ENCODE results near the gene MCMBP.
A peak's percentile ranks its signal among the peaks of the same experiment; 100 is the strongest.
"Not testable (repeated sequence)": the region's sequence is repeated elsewhere in the genome, so short reads cannot be mapped to it uniquely, and the experiment has no call there.

MCMBP gene

GRCh38 chr10:119872860-119873681, 428 bp upstream of the MCMBP start:
- peak; percentile 82 for DNase-seq

GRCh38 chr10:119871881-119872609, 598 bp downstream of the MCMBP start:
- peak; percentile 54 for DNase-seq

DNA sequence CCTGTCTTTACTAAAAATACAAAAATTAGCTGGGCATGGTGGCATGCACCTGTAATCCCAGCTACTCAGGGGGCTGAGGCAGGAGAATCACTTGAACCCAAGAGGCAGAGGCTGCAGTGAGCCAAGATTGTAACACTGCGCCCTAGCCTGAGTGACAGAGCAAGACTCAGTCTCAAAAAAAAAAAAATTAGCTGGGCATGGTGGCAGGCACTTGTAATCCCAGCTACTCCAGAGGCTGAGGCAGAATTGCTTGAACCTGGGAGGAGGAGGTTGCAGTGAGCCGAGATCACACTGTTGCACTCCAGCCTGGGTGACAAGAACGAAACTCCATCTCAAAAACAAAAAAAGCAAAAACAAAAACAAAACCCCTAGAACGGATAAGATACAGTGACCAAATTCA, 3.2 kb downstream of the MCMBP start:
- not testable (repeated sequence) for DNase-seq

- no peak for DNase-seq
These were observed 5.3 kb downstream of the MCMBP start for GRCh38 chr10:119867317-119867716.

- DNase-seq: no peak
These were observed 6.9 kb downstream of the MCMBP start for GRCh38 chr10:119865699-119866240.

DNA sequence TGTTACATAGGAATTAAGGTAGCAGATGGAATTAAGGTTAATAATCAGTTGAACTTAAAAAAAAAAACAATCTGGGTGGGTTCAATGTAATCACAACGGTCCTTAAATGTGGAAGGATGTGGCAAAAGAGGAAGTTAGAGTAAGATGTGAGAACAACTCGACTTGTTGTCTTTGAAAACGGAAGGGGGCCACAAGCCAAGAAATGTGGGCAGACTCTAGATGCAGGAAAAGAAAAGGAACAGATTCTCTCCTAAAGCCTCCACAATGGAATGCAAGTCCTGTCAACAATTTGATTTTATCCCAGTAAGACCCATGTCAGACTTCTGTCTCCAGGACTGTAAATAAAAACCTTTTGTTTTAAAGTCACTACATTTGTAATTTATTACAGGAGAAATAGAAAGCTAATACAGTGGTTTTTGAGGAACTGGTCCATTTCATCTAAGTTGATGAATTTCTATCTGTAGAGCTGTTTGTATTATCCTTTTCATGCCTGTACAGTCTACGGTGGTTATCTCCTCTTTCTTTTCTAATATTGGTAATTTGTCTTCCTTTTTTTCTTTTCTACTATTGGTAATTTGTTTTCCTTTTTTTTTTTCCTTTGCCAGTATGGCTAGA, 8.6 kb downstream of the MCMBP start:
- no peak for DNase-seq

DNA sequence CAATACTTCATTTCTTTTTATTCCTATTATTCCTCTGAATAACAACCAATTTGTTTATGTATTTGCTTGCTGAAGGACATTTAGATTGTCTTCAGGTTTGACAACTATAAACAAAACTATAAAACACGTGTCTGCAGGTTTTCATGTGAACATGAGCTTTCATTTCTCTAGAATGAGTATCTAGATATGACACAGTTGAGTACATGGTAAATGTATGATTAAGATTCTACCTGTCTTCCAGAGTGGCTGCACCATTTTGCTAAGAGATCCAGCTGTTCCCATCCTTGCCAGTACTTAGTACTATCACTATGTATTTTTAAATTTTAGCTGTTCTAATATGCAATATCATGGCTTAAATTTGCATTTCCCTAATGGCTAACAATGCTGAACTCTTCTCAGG, 10.1 kb downstream of the MCMBP start:
- DNase-seq: no peak

DNA sequence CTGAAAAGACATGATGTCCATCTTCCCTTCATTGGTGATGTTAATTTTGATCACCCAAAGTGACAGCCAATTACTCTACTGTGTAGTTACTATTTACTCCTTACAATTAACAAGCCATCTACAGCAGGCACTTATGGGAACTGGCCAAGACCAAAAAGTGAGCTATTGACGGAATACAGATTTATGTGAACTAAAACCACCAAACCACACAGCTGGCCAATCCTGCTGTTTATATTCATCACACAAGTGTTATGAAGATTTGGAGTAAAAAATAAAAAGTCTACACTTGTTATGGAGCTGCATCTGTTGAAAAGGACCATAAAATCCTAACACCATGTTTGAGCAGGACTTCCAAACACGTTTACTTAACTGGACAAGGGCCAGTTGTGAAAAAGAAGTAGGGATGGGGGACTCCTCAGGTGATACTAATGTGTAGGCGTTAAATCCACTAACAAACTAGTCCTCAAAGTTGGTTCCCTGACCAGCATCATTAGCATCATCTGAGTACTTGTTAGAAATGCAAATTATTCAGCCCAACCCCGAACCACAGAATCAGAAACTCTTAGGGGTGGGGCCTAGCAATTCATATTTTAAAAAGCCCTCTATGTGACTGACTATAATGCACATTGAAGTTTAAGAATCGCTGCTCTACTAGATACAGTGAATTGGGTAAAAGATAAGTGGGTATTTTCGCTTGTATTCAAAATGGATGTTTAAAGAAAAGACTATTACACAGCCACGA, 11.6 kb downstream of the MCMBP start:
- DNase-seq: no peak

DNA sequence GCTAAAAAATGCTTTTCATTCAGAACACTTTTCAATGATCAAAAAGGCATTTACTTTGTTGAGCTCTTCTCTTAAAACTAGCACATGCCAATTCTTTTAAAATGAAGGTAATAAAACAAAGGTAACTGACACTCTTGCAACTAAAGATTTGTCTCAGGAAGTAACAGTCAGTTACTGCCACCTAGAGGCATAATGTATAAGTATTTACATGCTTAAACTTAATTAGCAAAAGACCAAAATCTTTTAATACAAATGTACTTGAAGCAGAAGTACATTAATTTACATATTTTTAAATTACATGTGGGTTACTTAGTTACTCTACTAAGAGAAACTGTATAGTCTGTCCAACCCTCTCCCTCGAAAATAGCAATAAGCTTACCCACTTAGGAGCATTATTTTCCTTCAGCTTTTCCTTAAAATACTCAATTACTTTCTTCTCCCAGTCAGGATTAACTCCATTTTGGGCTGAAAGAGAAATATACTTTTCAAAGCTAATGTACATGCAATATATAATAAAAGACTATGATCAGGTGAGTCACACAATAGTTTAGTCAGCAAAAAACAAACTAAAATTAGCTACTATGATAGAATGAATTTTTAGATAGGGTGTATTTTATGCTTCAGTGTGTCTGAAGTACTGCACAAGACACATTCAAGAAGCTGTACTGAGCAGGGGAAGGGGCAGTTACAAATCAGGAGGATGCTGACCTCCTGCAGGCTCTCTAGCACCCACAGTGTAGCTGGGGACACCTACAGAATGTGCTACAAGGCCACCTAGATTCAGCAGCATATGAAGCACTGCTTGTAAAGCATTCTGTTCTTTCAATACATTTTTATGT, 13.0 kb downstream of the MCMBP start:
- DNase-seq: no peak

DNA sequence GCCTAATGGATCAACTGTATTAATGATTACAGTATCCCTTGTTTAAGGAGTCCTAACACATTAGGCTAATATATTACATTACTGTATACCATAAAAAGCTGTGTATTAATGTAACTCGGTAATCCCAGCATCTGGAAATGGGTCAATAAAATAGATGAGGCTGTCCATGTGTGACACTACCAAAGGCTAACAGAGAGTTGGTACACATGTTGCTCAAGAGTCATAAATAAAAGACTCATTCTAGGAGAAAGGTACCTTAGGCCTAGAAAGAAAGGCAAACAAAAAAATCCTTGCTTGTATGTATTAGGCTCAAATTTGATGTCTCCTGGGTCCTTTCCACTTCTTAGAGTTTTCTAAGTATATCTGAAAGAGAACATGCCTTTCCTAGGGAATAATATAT, 14.6 kb downstream of the MCMBP start:
- no peak for DNase-seq

GRCh38 chr10:119853574-119853973, 19.1 kb downstream of the MCMBP start:
- no peak for DNase-seq

DNA sequence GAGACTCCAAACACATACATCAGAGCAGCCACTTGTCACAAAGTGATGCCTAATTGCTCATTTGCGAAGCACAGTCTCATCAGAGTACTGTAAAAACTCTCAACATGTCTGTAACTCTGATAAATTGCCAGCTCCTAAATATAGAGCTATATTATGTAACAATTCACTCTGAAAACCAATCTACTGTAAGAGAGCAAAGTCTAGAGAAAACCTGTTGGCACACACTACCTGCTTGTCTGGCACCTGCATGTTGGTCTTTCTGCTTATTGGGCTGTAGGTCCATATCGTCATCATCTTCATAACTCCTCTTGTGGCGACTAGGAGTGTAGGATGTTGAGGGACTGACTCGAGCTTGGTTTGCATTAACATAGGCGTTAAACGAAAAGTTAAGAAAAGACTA, 19.8 kb downstream of the MCMBP start:
- no peak for DNase-seq

- no peak for DNase-seq
These were observed 20.4 kb downstream of the MCMBP start for GRCh38 chr10:119852277-119852676.

GRCh38 chr10:119849944-119850343, 22.7 kb downstream of the MCMBP start:
- DNase-seq: no peak

DNA sequence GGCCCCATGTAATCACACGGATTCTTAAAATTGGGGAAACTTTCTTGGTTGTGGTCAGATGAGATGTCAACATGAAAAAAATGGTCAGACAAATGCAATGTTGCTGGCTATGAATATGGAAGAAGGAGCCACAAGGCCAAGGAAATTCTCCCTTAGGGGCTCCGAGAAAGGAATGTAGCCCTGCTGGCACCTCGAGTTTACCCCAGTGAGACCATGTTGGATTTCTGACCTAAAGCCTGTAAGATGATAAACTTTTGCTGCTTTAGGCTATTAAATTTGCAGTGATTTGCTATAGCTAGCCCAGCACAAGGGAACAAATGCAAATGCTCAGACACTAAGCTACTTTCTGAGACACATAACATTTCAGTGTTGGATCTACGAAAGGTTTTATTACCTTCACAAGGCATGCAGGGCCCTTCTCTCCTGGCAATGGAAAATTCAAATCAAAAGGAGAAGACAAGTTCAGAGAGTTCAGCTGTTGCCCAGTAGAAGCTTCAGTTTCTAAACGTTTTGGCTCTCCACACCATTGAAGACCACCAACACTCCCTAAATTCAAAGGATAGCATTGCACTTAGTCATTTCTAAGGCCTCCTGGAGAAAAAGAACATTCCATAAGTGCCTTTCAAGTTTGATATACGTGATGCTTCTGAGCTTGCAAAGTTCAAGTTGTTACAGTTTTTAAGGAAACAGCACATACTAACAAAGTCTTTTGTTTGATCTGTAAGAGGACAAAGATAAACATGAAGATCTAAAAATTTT, 23.4 kb downstream of the MCMBP start:
- no peak for DNase-seq

DNA sequence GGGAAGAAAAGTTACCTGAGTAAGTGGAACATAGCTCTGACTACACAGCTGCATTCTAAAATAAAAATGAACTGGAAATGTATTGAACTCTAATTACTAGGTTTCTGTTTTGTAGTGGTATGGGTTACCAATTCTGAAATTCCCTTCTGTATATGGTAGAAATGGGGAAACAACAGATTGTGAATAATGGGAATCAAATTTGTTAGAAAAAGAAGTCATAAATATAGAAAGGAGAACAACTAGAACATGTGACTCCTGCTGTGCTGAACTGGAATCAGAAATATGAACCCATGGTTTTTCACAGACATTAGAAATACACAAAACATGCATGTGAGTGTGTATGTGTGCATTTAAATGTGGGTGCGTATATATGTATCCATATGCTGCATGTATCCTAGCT, 27.0 kb downstream of the MCMBP start:
- no peak for DNase-seq

GRCh38 chr10:119834188-119834587, 38.5 kb downstream of the MCMBP start:
- no peak for DNase-seq

DNA sequence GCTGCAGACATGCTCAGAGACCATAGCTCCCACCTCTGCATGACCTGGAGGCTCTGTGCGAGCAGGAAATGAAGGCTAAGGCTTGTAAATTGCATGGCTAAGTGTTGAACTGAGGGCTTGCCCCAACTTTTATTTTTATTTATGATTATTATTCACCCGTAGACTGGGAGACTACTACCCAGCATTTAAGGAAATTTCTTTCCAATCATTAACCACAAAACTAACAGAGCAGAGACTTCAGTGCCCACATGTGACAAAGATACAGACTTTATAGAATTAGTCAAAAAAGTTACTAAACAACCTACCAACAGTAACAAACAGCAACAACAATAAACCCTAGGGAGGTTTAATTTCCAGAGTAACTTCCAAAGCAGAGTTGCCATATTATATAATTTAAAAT, 39.7 kb downstream of the MCMBP start:
- DNase-seq: no peak

- DNase-seq: no peak
These were observed 41.0 kb downstream of the MCMBP start for GRCh38 chr10:119831656-119832055.

DNA sequence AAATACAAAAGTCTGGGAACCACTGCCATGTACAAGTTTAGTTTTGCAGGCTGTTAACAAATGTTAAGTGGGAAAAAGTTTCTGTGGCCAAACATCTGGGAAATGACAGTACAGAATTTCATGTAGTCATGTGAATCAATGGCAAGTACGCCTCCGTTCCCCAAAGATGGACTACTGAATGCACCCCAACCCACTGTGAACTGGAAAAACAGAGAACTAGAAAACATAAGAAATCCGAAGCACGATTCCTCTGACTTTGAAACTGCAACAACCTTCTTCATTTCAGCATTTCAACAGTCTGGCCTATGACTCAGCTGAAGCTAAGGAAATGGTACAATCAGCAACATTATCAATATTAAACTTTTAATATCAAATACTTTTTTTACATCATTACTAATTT, 41.8 kb downstream of the MCMBP start:
- DNase-seq: no peak

- no peak for DNase-seq
These were observed 43.2 kb downstream of the MCMBP start for GRCh38 chr10:119829429-119829828.
